Smooth muscle cell of the brain vasculature (primary cell): ENCODE data around the gene FXYD4.

Experiments used
- DNase-seq: peaks from one replicate; pipeline ENCODE4 v3.0.0-alpha.2; 2012; ENCODE audit warnings: low read depth, low spot score

FXYD4 gene

GRCh38 chr10:43344051-43344450 lies 27.4 kb upstream of the FXYD4 start:
- DNase-seq, result no peak

- no peak for DNase-seq
Observed at GRCh38 chr10:43347997-43348396, 23.4 kb upstream of the FXYD4 start.

DNA sequence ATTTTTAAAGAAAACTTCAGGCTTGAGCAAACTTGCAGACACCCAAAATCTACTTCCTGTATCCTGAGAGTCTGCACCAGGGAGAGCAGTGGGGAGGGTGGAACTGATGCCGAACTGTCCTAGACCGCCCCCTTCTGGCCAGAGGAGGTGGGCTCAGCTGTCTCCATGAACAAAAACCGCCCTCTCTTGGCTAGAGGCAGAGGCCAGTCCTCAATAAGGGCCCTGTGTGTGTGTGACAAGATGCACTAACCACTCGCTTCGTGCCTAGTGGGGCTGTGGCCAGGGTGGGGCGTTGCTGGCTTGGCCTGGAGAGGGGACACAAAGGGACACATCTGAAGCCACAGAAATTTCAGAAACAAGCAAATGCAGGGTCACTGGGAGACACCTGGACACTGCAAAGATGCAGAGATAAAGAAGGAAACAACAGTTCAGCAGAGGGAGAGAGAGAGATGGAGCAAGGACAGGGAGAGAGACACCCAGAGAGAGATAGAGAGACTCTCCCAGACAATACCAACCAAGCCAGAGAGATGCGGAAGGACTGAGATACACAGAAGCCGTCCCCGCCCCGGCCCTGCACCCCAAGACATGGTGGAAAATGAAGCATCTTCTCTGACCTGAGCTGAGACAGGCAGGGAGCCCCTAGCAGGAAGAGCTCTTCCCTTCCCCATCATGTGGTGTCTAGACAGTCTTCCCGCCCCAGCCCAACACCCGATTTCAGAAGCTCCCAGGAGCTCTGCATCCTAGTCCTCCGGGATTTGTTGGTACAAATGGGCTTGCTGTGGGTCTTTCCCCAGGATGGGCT lies 22.7 kb upstream of the FXYD4 start:
- DNase-seq, result peak; percentile 49

DNA sequence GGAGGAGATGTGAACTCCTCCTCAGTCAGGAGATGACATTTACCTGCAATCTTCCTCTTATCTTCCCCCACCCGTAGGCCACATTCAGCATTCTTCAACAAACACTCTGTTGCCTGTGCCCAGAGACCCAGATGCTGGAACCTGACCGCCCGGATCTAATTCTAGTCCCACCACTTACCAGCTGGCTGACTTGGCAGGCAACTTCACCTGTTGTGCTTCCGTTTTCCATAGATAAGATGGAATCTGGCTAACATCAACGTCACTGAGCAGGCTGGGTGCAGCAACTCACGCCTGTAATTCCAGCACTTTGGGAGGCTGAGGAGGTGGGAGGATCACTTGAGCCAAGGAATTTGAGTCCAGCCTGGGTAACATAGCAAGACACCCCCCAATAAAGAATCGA lies 21.3 kb upstream of the FXYD4 start:
- no peak for DNase-seq

- DNase-seq, result no peak
Observed at GRCh38 chr10:43350686-43351085, 20.8 kb upstream of the FXYD4 start.

- no peak for DNase-seq
Observed at GRCh38 chr10:43351301-43351700, 20.1 kb upstream of the FXYD4 start.

GRCh38 chr10:43352951-43353350 lies 18.5 kb upstream of the FXYD4 start:
- no peak for DNase-seq

DNA sequence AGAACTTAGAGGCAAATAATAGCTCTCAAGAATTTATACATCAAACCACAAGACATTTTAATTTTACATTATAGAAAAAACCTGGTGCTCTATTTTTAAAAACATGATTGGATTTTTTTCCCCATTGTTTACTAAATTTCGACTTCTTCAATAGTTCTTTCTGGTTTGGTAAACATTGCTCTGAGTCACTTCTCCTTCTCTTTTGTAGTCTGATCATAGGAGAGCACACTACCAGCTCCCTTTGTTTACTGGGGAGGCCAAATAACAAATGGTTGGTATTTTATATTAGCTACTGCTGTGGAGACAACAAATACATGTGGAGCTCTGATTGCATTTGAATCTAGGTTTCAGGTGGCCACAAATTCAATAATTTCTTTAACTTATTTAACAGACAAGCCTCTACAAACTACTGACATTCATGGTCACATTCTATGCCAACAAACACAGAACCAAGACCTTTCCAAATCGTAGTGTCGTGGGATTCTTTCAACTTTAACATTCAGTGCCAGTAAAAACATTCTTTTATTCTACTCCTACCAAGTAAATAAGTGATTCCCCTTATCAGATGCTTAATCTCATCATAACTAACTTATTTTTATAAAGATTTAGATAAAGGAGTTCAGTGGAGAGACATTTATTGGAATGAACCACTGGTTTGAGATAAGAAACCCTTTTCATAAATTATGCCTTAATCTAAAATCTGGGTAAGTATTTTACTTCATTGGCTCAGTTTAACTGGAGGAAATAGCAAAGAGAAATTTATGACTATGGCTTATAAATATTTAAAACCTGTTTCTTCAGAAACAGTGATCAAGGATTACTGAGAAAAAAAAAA lies 17.7 kb upstream of the FXYD4 start:
- no peak for DNase-seq

DNA sequence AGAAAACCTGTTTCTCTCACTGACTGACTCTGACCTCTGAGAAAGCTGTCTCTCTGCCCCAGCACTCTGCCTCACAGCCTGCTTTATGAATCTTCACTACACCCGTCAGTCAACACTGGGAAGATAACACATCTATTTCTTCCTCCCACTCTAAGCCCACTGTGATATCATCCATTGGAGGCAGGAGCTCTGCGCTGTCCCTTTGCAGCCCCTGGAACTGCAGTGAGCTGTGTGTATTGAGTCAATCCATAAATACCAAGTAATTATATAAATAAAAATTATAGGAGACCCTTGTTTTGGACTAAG lies 17.2 kb upstream of the FXYD4 start:
- DNase-seq, result no peak

DNA sequence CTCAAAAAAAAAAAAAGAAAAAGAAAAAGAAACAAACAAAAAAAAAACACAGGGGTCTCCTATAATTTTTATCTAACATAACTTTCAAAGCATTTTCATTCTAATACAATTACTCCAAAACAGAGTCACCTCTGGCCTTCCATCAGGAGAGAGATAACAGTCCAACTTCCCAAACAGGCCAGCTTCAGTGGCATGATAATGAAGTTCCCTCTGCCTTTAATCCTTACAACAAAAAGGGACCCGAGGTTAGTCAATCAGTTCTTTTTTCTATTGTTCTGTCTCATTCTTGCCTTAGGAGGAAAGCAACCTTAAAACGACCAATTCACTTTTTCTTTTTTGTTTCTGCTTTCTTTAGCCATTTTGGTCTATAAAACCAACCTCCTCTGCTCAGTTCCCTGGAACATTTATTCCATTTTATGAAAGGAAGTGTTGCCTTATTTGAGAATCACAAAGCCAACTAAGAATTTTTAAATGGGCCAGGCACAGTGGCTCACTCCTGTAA lies 16.5 kb upstream of the FXYD4 start:
- no peak for DNase-seq

DNA sequence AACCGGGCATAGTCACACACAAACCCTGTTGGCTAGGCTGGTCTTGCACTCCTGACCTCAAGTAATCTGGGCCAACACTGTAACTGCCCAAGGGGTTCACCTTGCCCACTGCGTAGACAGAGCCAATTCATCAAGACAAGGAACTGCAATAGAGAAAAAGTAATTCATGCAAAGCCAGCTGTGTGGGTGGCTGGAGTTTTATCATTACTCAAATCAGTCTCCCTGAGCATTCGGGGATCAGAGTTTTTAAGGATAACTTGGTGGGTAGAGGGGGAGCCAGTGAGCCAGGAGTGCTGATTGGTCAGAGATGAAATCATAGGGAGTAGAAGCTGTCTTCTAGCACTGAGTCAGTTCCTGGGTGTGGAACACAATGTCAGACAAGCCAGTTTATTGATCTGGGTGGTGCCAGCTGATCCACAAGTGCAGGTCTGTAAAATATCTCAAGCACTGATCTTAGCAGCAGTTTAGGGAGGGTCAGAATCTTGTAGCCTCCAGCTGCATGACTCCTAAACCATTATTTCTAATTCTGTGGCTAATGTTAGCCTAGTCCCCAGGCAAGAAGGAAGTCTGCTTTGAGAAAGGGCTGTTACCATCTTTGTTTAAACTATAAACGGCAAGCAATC lies 15.6 kb upstream of the FXYD4 start:
- no peak for DNase-seq

DNA sequence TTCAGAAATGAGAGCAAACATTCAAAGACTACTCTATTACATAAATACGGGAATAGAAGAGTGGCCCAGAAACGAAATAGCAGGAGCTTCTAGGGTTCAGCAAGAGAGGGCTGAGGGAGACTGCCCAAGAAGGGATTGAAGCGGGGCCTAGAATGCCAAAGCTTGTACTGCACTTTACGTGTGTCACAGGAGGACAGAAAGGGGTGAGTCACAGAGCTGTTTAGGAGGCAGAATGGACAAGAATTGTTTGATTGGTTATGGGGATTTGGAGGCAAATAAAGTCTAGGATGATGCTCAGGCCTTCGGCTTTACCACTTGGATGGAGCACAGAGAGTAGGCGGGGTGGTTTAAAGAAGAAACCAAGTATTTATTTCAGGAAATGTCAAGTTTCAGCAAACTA lies 11.3 kb upstream of the FXYD4 start:
- DNase-seq, result no peak

DNA sequence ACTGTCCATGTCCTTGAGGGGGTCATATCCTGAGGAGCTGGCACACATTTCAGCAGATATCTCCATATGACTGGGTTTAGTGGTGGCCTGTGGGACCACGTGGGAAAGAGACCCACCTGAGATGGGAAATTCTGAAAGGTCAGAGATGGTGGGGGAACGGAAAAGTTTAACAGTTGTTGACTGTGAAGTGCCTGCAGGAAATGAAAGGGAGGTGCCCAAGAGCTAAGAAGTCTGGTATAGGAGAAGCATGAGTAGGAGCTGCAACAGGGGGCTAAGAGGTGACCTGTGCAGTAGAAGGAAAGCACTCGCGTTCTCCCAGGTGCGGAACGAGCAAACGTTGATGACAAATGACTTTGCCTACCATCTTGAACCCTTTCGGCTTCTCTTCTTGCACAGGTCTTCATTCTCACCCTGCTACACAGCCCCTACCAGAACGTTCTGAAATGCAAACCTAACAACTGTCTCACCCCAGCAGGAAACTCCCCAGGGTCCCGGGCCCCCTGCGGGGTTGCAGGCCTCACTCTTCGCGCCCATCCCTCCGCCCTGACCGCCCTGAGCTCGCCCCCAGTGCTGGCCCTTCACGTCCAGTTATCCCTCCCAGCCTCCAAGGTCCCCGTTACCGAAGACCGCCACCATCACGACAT lies 9.8 kb upstream of the FXYD4 start:
- DNase-seq, result no peak

DNA sequence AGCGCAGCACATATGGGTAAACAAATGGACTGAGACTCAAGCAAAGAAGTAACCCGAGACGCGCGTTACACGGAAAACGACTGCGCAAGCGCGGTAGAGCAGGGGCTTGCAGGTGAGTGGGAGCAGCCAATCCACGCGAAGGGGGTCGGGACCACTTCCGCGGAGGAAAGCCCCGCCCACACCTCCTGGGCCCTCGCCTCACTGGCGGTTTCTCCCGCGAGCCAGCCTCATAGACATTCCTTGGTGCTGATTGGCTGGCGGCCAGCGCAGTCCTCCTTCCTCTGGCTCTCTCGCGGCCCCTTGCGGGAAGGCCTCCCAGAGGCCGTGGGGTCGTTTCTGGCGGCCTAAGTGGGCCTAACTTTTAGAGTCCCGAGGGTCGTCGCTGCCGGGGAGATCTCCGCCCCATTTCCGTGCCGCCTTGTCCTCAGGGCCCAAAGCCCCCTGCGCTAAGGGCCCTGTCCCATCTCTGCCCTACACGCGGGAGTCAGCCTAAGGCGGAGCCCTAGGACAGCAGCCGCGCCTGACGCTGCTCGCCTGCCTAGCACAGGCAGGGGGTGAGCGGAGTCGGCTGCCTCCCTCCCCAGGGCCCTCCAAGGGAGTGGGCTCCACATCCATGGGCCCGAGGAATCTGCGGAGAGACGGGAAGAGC lies 9.1 kb upstream of the FXYD4 start:
- peak; percentile 49 for DNase-seq

GRCh38 chr10:43365001-43365400 lies 6.4 kb upstream of the FXYD4 start:
- no peak for DNase-seq

- DNase-seq, result no peak
Observed at GRCh38 chr10:43369921-43370320, 1.5 kb upstream of the FXYD4 start.

DNA sequence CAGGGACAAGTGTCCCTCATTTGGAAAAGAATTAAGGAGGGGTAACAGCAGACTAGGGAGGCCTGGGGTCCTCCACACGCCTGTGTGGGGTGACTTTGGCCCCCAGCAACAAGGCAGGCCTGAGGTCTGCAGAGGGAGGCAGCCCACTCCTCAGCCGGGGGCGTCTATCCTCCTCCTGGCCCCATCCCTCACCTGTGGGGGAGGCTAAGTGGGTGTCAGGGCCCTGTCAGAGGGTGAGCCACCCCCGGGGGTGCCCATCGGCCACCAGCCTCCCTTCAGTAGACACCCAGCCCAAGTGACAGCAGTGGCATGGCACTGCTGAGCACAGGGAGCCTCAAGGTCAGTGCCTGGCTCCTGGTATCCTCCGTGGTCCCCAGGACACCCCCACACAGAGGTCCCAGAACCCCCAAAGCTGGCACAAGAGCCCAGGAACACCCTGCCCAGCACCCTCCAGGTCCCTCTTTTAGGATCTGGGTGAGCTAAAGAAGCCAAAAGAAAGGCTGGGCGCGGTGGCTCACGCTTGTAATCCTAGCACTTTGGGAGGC lies 693 bp upstream of the FXYD4 start:
- DNase-seq, result no peak

- no peak for DNase-seq
Observed at GRCh38 chr10:43372765-43373361, 1.4 kb downstream of the FXYD4 start.

DNA sequence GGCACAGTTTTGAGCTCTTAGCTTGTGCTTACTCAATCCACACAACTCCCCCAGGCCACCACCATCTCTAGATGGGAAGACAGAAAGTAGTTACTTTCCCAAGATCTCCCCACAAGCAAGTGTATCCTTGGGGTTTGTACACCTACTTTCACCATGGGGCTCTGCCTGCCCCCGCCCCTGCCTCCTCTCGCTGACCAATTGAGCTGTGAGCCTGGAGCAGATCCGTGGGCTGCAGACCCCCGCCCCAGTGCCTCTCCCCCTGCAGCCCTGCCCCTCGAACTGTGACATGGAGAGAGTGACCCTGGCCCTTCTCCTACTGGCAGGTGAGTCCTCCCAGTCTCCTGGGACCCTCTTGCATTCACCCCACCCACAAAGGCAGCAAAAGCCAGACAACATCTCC lies 2.0 kb downstream of the FXYD4 start:
- DNase-seq, result no peak

DNA sequence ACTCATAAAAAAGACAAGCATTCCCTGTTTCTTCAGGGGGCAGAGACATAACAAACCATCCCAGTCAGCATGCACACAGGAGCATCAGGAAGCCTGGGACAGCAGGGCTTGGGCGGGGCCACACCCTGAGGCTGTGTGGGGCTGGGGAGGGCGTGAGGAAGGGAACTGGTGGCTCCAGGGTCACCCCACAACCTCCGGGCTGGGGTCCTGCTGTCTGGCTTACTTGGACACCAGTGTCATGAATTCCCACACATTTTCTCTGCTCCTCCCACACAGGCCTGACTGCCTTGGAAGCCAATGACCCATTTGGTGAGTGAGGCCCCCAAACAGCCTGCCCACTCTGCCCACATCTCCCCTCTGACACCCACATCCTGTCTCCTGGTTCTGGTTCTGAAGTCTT lies 2.8 kb downstream of the FXYD4 start:
- DNase-seq, result no peak
